LoVo (cell line): ENCODE results near the gene MRTFB.

Experiments
- DNase-seq: peaks from one replicate; pipeline ENCODE4 v3.0.0-alpha.2; 2016; ENCODE audit warnings: low spot score

Gene MRTFB

DNA sequence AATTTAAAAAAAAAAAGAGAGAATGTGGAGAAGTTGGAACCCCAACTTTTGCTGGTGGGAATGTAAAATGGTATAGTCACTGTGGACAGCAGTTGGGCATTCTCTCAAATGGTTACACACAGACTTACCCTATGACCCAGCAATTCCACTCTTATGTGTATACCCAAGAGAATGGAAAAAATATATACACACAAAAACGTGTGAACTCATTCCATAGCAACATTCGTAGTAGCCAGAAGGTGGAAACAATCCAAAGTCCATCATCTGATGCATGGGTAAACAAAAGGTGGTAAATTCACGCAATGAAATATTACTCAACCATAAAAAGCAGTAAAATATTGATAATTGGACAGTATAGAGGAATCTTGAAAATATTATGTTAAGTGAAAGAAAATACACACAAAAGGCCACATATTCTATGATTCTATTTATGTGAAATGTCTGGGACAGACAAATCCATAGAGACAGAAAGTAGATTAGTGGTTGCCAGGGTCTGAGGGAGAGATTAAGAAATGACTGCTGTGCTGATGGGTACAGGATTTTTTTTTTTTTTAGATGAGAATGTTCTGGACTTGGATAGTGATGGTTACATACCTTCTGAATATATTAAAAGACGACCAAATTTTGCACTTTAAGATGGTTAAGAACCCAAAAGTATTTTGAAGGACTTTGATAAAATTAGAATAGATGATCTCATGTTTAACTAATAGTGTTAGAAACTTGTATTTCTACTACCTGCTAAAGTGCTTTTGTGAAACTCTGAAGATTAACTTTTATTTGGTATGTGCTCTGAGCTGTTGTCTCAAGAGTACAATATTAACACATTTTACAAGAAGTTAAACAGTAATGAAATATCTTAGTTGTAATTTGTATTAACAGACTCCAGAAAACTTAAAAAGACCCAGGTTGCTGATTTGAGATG is 60.9 kb downstream of the MRTFB start:
- DNase-seq, result no peak

DNA sequence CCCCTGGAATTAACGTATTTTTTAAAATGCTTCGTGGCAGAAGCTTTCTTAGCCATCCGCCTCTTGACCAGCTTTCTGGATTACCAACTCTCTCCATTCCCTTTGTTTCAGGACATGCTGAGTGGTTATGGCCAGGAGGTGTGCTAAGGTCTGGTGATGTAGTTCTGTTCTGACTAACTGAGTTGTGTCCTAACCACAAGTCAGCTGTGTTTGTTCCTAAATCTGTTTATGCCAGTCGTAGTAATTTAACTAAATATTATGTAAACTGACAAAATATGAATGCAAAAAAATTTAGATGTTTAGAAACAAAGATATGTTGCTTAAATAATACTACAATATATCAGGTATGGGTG is 61.6 kb downstream of the MRTFB start:
- no peak for DNase-seq

DNA sequence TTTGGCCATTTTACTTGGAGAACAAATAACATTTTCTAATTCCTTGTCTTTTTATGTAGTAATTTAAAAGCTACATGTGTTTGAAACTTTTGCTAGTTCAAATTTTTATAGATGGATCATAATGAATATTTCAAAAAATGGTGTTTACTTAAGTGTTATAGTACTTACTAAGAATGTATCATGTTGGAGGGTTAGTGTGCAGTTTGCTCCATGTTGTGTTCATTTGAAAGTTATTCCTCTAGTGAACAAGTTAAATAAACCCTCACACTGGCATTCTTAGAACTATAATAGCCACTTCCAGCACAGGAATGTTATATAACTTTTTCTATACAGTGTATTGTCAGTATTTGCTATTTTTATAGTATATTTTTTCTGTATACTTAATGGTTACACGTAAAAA is 62.8 kb downstream of the MRTFB start:
- DNase-seq, result no peak

DNA sequence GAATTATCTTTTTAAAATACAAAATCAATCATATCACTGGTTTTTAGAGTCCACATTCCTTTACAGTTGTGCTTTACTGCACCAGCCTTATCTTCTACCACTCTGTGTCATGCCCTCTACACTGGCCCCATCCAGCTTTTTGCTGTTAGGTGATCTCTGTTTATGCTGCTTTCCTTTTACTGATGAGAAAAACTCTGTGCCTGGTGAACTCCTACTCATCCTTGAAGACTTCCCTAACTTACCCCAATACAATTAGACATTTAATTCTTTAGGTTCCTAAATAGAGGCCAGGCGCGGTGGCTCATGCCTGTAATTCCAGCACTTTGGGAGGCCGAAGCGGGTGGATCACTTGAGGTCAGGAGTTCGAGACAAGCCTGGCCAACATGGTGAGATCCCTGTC is 64.6 kb downstream of the MRTFB start:
- DNase-seq, result no peak

DNA sequence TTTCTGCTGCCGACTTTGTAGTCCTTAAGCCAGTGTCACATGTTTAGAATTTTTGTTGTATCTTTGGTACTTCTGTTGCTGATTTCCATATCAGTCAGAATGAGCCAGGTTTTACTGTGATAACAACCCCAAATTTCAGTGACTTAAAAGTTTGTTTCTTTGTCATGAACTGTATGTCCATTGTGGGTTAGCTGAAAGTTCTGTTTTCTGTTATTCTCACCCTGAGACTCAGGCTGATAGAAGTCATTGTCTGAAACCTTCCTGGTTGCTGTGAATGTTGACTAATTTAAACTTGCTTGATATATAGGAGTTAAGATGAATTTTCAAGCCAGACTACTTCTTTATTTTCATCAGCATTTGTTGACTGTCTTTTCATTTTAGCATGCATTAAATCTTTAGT is 68.8 kb downstream of the MRTFB start:
- no peak for DNase-seq

DNA sequence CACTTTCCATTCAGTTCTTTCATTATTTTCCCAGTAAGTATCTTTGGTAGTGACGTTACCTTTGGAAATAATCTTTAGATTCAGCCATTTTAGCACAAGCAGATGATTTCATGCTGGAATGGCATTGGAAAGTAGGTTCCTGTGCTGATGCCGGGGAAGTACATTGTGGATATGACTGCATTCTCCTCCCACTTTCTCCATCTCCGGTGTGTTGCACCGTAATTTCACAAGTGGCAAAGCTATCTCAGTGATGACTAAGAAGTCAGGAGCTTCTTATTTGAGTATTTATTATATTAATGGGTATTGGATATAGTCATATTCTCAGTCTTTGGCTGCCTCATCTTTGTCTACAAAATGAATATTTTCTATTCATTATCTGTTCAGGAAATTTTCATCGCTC is 69.8 kb downstream of the MRTFB start:
- no peak for DNase-seq

DNA sequence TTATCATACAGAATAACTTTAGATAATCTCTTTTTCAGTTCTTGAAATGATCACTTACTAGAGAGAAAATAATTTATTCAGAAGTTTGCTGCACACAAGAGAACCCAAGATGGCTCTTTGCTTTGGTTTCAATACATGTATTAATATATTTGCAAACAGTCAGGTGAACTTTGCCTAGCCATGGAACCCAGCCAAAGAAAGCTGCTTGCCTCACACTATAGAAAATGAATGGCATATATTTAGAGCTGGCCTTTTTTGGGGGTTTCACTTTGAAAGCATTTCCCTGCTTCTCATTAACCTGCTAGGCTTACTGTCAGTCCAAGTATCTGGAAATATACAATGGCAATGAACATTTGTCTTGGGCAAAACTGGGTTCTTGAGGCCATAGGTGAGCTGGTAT is 75.3 kb downstream of the MRTFB start:
- DNase-seq, result no peak

DNA sequence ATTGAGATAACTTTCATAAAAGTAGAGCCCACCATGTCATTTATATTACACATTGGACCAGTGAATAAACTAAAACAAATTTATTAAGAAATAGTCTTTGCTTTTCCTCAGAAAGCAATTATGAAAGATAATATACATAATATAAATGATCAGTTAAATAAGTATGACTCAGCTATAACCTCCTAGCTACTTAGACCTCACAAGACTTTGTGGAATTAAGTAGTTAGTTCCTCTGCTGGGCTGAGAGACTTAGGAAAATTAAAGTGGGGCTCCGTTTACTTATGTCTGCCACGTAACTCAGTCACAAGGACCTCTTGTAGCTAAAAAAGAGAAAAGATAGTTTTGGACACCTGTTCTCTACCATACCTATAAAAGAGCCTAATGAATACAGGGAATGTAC is 76.9 kb downstream of the MRTFB start:
- no peak for DNase-seq

DNA sequence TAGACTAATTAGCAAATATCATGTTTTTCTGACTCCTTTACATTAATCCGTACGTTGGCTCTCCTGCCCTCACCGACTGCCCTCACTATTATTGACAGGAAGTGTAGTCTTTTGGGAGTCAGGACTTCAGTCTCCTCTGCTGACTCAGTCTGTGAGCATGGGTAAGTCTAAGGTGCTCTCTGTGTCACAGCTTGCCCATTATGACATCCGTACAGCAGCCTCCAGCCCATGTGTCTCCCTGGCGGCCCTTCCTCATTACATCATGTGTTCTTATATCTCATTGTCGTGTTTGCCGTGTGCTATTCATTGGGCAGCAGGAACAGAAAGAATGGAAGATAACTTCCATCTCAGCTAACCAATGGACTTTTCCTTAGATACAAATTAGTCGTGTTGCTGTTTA is 77.5 kb downstream of the MRTFB start:
- DNase-seq, result no peak

DNA sequence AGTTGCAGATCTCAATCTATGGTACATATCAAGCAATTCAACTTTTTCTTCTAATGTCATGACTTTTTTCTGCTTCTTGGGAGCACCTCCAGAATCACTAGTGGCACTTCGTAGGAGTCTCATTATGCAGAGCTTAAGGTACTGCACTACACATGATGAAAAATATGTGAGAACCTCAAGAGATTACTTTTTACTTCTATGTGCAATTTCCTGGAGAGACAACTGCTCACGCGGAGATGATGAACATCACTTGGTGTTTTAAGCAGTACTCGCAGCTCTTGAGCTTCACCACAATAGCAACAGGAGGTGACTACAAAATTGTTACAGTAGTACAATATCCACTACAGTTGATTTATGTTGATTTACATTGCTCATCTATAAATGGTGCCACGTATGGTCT is 79.7 kb downstream of the MRTFB start:
- no peak for DNase-seq

DNA sequence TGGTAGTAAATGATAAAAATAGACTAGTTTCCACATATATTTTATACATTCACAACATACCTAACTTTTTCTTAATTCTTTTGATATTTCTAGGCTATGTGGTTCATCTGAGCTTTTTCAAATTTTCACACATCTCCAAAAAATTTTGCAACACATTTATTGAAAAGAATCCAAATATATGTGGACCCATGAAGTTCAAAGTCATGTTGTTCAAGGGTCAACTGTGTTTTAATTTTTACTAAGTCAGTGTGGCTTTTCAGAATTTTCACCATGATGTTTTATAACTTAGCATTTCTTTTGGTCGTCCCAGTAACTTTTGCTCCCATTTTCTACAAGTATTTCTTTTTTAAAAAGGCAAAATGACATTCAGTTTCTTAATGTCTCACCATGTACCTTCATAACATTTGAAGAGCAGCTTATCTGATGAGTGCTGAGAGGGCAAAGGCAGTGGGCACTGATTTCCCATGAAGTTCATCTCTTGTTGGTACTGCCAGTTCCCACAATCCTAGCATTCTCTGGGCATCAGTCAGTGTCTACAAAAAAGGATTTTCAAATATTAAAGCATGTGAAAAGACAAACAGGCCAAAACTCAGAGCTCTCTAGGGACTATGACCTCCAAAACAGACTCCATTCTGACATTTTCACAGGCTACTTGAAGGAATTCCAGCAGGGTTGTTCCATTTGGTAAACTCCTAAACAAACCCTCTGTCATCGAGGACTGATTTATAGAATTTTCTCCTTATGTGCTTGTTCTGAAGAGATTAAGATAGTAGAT is 80.3 kb downstream of the MRTFB start:
- DNase-seq, result no peak

DNA sequence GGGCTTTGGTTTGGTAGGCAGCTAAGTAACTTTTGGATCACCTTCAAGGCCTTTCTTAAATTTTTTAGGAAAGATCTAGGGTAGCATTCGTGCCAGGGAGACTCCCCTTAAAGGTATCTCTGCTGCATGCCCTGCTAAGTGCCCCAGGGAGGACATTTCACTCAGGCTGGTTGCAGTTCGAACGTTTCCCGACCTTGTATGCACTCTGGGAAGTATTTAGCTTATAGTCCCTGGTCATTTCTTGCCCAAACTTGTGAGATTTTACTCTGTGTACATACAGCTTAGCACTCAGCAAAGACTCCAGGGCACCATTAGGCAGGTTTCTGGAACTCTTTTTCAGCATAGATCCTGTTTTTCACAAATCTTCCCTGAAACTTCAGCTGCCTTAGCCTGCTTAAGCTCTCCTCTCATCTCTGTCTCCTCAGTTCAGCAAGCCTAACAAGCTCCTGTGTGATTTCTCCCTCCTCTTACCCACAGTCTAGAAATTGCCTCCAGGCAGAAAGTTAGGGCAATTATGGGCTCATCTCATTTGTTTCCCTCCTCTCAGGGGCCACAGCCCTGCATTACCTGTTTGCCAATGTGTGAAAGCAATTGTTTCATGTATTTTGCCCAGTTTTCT is 84.6 kb downstream of the MRTFB start:
- no peak for DNase-seq

DNA sequence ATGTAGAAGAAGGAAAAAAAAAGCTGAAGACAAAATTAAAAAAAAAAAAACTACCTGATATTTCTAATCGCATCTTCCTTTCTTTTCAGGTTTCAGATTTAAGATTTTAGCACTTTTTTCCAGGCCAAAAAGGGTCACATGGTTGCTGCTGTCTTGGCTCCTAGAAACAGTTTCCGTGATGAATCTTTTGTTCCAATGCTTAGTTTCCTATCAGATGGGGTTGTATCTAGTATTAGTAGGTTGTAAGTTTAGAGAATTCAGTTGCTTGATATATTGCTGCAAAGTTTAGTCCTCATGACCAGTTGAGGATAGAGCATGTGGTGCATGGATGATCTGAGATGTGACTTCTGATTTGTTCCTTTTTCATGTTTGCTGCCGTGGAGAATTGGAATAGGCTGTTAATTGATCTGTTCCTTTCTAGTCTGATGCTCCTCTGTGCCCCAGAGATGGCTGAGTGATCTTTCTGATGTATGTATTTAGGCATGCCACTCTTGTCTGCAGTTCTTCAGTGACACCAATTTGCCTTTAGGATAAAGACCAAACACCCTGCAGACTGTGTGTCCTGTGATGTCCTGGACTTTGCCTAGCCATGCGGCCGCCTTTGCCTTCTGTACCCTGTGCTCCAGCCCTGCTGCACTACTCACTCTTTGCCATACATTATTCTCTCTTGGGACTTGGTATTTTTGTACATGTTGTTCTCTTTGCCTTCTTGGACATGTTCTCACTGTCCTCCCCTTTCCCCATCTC is 94.0 kb downstream of the MRTFB start:
- DNase-seq, result no peak

DNA sequence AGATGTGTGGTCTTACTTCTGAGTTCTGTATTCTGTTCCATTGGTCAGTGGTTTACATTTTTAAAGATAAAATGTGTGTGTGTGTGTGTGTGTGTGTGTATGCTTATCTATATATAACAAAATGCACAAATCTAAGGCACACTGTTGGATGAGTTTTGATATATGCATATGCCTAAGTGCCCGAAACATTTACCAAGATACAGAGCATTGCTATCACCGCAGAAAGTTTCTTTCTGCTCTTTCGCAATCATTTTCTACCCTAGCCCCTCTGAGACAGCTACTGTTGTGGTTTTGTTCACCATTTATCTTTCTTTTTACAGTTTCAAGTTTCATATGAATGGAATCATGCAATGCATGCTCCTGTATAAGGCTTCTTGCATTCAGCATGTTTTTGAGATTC is 97.0 kb downstream of the MRTFB start:
- no peak for DNase-seq

DNA sequence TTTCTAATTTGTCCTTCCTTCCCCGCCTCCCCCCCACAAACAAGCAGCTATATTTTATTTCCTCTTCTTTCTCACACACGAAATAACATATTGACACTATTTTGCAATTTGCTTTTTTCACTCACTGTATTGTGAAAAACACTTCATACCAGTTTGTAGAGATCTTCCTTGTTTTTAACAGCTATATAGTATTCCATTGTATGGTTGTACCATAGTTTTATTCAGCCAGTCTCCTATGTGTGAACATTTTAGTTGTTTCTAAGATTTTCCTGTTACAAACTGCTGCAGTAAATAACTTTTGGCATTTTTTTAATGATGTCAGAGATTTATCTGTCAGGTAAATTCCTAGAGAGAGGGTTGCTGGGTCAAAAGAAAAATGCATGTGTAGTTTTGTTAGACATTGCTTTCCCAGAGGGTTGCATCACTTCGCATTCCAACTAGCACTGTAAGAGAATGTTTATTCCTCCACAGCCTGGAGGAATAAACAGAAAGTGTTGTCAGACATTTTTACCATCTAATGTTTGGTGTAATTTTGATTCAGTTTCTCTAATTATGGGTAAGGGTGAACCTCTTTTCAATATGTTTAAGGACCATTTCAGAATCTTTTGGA is 101.2 kb downstream of the MRTFB start:
- no peak for DNase-seq

DNA sequence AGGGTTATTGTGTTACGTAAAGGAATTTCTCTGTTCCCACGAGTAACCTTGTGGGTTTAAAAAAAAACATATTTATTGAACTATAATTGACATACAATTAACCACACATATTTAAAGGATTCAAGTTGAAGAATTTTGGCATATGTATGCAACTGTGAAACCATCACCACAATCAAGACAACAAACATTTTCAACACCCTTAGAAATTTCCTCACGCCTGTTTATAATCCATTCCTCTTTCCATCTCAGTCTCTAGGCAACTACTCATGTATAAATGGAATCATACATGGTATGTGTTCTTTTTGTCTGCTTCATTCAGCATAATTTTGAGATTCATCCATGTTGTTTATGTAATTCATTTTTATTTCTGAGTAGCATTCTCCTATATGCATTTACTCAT is 104.0 kb downstream of the MRTFB start:
- no peak for DNase-seq

DNA sequence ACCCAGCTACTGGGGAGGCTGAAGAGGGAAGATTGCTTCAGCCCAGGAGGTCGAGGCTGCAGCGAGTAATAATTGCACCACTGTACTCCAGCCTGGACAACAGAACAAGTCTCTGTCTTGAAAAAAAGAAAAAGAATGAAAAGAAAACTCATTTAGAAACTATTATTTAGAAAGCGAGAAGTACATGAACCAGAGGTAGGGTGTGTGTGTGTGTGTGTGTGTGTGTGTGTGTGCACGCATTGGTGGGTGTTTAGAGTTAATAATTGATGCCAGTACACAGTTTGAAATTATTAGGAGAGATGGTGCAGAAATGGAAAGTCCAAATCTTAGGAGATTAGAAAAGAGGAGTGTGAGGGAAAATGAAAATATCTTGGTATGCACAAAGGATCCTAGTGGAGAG is 106.6 kb downstream of the MRTFB start:
- DNase-seq, result no peak

DNA sequence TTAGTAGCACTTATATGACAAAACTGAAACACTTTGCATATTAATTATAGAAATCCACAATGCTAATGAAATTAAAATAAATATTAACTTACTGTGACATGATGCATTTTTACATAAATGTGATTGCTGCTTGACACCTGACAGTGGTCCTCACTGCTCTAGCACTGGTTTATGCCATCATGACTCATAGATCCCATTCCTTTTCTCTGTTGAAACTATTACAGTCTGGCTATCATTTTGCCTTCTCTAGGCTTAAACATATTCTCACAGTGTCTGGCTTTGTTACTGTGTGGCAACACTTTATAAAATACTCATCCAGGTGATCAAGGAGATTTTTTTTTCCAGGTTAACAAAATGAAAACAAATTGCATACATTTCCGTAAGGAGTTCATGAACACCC is 108.0 kb downstream of the MRTFB start:
- DNase-seq, result no peak

DNA sequence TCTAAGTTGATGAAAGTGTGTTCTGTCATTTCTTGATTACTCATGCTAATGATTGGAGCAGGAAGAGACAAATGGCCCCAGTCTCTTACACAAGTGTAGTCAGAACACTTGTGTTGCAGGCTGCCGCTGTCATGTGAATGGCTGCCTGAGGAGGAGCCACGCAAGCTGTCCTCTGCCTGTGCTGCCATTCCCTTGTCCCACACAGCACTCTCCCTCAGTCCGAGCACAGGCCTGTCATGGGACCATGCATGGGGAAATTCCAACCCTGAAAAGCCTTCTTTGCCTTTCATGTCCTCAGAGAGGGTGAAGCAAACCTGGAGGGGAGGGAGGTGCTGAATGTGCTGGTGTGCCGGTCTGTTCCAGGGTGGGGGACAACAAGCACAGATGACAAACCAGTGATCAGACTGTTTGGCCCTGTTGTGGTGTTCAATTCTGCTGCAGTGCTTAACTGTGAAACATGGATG is 109.4 kb downstream of the MRTFB start:
- no peak for DNase-seq

DNA sequence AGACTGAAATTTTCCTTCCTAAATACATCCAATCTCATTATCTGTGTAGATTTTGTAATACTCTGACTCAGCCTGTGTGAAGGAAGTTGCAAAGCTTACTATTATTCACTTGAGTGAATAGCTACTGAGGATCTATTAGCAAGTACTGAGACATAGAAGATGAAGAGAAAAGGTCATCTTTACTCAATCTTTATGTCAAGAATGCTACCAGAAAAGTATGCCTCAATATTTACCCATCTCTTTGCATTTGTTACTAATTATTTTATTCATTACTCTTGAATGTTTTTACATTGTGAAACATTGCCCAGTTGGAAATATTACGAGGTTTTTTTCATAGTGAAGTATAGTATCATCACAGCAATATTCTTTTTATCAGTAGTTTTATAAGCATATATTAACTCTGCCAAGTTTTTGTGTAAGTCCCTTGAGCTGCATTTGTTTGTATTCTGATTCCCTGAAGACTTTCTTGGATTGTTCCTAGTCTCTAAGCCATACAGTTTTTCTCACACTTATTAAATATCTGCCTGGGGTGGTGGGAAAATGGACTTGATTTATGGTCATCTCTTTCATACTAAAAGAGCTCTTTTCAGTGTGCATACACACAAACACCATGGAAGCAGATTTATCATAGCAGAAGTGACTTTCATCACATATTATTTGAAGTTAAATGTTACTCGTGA is 110.4 kb downstream of the MRTFB start:
- DNase-seq, result no peak

DNA sequence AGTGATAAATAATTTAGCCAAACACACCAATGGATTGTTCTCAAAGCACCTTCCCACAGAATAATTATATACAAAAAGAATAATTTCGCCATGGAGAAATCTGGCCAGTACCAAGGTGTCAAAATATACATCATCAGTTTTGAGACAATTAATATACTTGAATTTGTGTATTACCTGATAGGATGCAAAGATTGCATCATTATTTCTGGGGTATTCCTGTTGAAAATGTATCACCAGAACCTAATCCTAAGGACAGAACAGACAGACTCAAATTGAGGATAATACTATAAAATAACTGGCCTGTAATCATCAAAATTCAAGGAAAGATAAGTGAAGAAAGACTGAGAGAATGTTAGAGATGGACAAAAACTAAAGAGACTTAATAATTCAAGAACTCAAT is 111.9 kb downstream of the MRTFB start:
- no peak for DNase-seq
